Neural crest cell (in vitro differentiated cells): ENCODE data around the gene AHCYL2. TPM values are rescaled to one million over a fixed set of nuclear protein-coding genes. Genes with fewer than 3 reads are reported as not detected.

Experiments used
- DNase-seq: peaks from one replicate; pipeline ENCODE4 v3.0.0; 2021; ENCODE audit warnings: low read depth, mixed read lengths, low spot score
- H3K27ac Mint-ChIP-seq: one replicate; pipeline ENCODE4 v1.8.0; 2021; ENCODE audit warnings: mild to moderate bottlenecking, mixed read lengths; ENCODE audit not compliant: unreplicated experiment
- H3K27me3 Mint-ChIP-seq: 2 replicates; pipeline ENCODE4 v1.8.0; 2021; ENCODE audit warnings: low read depth, mild to moderate bottlenecking, mixed read lengths
- H3K36me3 Mint-ChIP-seq: 2 replicates; pipeline ENCODE4 v1.8.0; 2021; ENCODE audit warnings: low read depth, mild to moderate bottlenecking, mixed read lengths
- H3K4me1 Mint-ChIP-seq: 2 replicates; pipeline ENCODE4 v1.8.0; 2021; ENCODE audit warnings: mixed read lengths
- H3K4me3 Mint-ChIP-seq: one replicate; pipeline ENCODE4 v1.8.0; 2021; ENCODE audit warnings: mild to moderate bottlenecking, mixed read lengths
- H3K9me3 Mint-ChIP-seq: 2 replicates; pipeline ENCODE4 v1.8.0; 2021; ENCODE audit warnings: mixed read lengths
- CTCF ChIP-seq: fragments of 200-600 bp; sonication (generic); conservative IDR thresholded peaks from 2 replicates; pipeline ENCODE4 v1.5.0; 2021; ENCODE audit warnings: antibody characterized with exemption, mild to moderate bottlenecking
- total RNA-seq: library from RNA; stranded (reverse); gene quantifications from 2 replicates; pipeline ENCODE4 v1.2.1, GENCODE V29; 2021

The AHCYL2 gene
- total RNA-seq, 1 donor from 2014 or later = 19.1 TPM

- Mint-ChIP-seq H3K4me3 (no peak overlapping the region), H3K27ac (no peak overlapping the region), H3K27me3 (no peaks in the 10 kb centered on the region), H3K9me3 (peaks cover 3% of the 10 kb centered on the region), H3K4me1 (peaks cover 5% of the 10 kb centered on the region), H3K36me3 (peaks cover 3% of the 10 kb centered on the region)
- no peak for TF ChIP-seq CTCF
- DNase-seq = no peak
Observed at GRCh38 chr7:129315960-129316359, 91.1 kb downstream of the AHCYL2 start.

GRCh38 chr7:129317450-129317849 is 92.6 kb downstream of the AHCYL2 start:
- no peak for DNase-seq
- no peak overlapping the region for H3K27ac Mint-ChIP-seq
- H3K27me3 Mint-ChIP-seq = no peaks in the 10 kb centered on the region
- no peaks in the 10 kb centered on the region for H3K9me3 Mint-ChIP-seq
- H3K4me1 Mint-ChIP-seq = peaks cover 5% of the 10 kb centered on the region
- TF ChIP-seq CTCF = no peak
- H3K36me3 Mint-ChIP-seq = peaks cover 4% of the 10 kb centered on the region
- no peak overlapping the region for H3K4me3 Mint-ChIP-seq

- no peak for DNase-seq
- H3K4me3 Mint-ChIP-seq = no peak overlapping the region
- H3K36me3 Mint-ChIP-seq = peaks cover 18% of the 10 kb centered on the region
- no peaks in the 10 kb centered on the region for H3K4me1 Mint-ChIP-seq
- no peaks in the 10 kb centered on the region for H3K27me3 Mint-ChIP-seq
- H3K9me3 Mint-ChIP-seq = peaks cover 13% of the 10 kb centered on the region
- H3K27ac Mint-ChIP-seq = no peak overlapping the region
- TF ChIP-seq CTCF = no peak
Observed at GRCh38 chr7:129327076-129327475, 102.2 kb downstream of the AHCYL2 start.

- no peaks in the 10 kb centered on the region for H3K4me1 Mint-ChIP-seq
- DNase-seq = no peak
Observed at GRCh38 chr7:129332254-129333035, 107.6 kb downstream of the AHCYL2 start.

GRCh38 chr7:129334473-129334872 is 109.6 kb downstream of the AHCYL2 start:
- no peaks in the 10 kb centered on the region for H3K36me3 Mint-ChIP-seq
- no peaks in the 10 kb centered on the region for H3K4me1 Mint-ChIP-seq
- no peaks in the 10 kb centered on the region for H3K27me3 Mint-ChIP-seq
- no peak for TF ChIP-seq CTCF
- H3K9me3 Mint-ChIP-seq = no peaks in the 10 kb centered on the region
- no peak overlapping the region for H3K4me3 Mint-ChIP-seq
- no peak for DNase-seq
- H3K27ac Mint-ChIP-seq = no peak overlapping the region

More at GRCh38 chr7:129332254-129333035, 107.6 kb downstream of the AHCYL2 start:
- Mint-ChIP-seq H3K9me3 (no peaks in the 10 kb centered on the region), H3K36me3 (no peaks in the 10 kb centered on the region), H3K27ac (no peak overlapping the region), H3K27me3 (no peaks in the 10 kb centered on the region), H3K4me3 (no peak overlapping the region)
- no peak for TF ChIP-seq CTCF
